ENCODE results near the gene LIPK.
"Not testable (repeated sequence)": the region's sequence is repeated elsewhere in the genome, so short reads cannot be mapped to it uniquely, and the experiment has no call there.

The LIPK gene

GRCh38 chr10:88680958-88681357 lies 25.1 kb upstream of the LIPK start:
- no peaks in the 10 kb centered on the region for H3K4me1 ChIP-seq (ENCODE audit: control insufficient read depth, insufficient read depth, low read length)
- no peaks in the 10 kb centered on the region for H3K27me3 ChIP-seq (ENCODE audit: control insufficient read depth, insufficient read depth, low read length)
- H3K36me3 ChIP-seq (ENCODE audit: control insufficient read depth, insufficient read depth, low read length): no peaks in the 10 kb centered on the region
- no peak overlapping the region for H3K9ac ChIP-seq (ENCODE audit: low read length)
- H3K4me3 ChIP-seq (ENCODE audit: low read length): no peak overlapping the region
- H3K9me3 ChIP-seq (ENCODE audit: control insufficient read depth, low read length): no peaks in the 10 kb centered on the region

DNA sequence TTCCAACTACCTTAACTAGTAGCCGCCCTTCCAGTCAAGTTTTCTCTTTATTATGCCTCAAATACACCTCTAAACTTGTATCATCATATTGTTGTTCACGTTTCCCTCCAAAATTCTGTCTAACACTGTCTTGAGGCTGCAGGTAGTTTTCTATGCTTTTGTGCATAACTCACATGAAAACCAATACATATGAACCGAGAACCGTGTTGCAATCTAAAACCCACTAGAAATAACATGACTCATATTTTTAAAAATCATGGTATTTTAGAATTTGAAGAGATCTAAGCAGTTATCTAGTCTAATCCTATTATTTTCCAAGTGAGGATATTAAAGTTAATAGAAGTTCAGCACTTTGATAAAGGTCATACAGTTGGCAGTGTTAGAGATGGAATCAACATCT lies 23.6 kb upstream of the LIPK start:
- Histone ChIP-seq H3K9me3 (ENCODE audit: control insufficient read depth, low read length) (no peaks in the 10 kb centered on the region), H3K4me3 (ENCODE audit: low read length) (no peak overlapping the region), H3K4me1 (ENCODE audit: control insufficient read depth, insufficient read depth, low read length) (no peaks in the 10 kb centered on the region), H3K36me3 (ENCODE audit: control insufficient read depth, insufficient read depth, low read length) (no peaks in the 10 kb centered on the region), H3K27me3 (ENCODE audit: control insufficient read depth, insufficient read depth, low read length) (no peaks in the 10 kb centered on the region), H3K9ac (ENCODE audit: low read length) (no peak overlapping the region)

DNA sequence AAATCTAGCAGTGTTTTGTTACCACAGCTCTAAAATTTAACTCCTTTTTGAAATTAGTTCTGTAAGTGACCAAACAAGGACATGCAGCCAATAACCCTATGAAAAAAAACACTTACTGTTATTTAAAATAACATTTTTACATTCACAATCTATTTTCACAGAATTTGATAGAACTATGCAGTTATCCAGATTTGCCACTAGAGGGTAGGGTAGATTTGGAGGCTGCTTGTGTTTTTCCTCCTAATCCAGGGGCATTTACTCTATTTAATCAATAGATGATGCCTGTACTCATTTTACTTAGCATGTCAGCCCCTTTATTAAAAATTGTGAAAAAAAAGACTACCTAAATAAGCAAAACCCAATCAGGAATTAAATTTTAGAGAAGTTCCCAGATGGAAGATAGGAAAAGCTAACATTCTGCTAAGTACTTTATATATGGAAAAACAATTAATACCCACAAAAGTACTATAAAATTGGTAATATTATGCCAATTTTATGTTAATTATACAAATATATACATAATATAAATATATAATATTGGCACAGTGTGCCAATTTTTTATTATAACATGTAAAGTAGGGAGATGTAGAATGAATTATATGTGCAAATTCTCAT lies 18.1 kb upstream of the LIPK start:
- no peaks in the 10 kb centered on the region for H3K9me3 ChIP-seq (ENCODE audit: control insufficient read depth, low read length)
- no peaks in the 10 kb centered on the region for H3K36me3 ChIP-seq (ENCODE audit: control insufficient read depth, insufficient read depth, low read length)
- H3K27me3 ChIP-seq (ENCODE audit: control insufficient read depth, insufficient read depth, low read length): no peaks in the 10 kb centered on the region
- no peaks in the 10 kb centered on the region for H3K4me1 ChIP-seq (ENCODE audit: control insufficient read depth, insufficient read depth, low read length)
- no peak overlapping the region for H3K9ac ChIP-seq (ENCODE audit: low read length)
- H3K4me3 ChIP-seq (ENCODE audit: low read length): no peak overlapping the region

DNA sequence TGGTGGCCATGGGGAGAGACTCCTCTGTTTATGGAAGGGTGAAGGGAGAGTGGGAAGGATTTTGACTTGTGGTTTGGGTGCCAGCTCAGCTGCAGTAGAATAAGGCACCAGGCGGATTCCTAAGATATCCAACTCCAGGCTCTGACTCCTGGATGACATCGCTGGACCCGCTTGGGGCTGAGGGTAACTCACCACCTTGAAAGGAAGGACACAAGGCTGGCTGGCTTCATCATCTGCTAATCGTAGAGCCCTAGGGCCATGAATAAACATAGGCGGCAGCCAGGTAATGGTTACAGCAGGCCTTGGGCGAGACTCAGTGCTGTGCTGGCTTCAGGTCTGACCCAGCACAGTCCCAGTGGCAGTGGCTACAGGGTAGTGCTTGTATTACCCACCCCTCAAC lies 16.7 kb upstream of the LIPK start:
- H3K4me3 ChIP-seq (ENCODE audit: low read length): no peak overlapping the region
- H3K27me3 ChIP-seq (ENCODE audit: control insufficient read depth, insufficient read depth, low read length): no peaks in the 10 kb centered on the region
- H3K9me3 ChIP-seq (ENCODE audit: control insufficient read depth, low read length): no peaks in the 10 kb centered on the region
- no peaks in the 10 kb centered on the region for H3K36me3 ChIP-seq (ENCODE audit: control insufficient read depth, insufficient read depth, low read length)
- no peaks in the 10 kb centered on the region for H3K4me1 ChIP-seq (ENCODE audit: control insufficient read depth, insufficient read depth, low read length)
- H3K9ac ChIP-seq (ENCODE audit: low read length): no peak overlapping the region

- Histone ChIP-seq H3K4me3 (ENCODE audit: low read length) (no peak overlapping the region), H3K4me1 (ENCODE audit: control insufficient read depth, insufficient read depth, low read length) (no peaks in the 10 kb centered on the region), H3K9me3 (ENCODE audit: control insufficient read depth, low read length) (no peaks in the 10 kb centered on the region), H3K36me3 (ENCODE audit: control insufficient read depth, insufficient read depth, low read length) (no peaks in the 10 kb centered on the region), H3K9ac (ENCODE audit: low read length) (no peak overlapping the region), H3K27me3 (ENCODE audit: control insufficient read depth, insufficient read depth, low read length) (no peaks in the 10 kb centered on the region)
Measured at GRCh38 chr10:88693392-88694020, 12.5 kb upstream of the LIPK start.

DNA sequence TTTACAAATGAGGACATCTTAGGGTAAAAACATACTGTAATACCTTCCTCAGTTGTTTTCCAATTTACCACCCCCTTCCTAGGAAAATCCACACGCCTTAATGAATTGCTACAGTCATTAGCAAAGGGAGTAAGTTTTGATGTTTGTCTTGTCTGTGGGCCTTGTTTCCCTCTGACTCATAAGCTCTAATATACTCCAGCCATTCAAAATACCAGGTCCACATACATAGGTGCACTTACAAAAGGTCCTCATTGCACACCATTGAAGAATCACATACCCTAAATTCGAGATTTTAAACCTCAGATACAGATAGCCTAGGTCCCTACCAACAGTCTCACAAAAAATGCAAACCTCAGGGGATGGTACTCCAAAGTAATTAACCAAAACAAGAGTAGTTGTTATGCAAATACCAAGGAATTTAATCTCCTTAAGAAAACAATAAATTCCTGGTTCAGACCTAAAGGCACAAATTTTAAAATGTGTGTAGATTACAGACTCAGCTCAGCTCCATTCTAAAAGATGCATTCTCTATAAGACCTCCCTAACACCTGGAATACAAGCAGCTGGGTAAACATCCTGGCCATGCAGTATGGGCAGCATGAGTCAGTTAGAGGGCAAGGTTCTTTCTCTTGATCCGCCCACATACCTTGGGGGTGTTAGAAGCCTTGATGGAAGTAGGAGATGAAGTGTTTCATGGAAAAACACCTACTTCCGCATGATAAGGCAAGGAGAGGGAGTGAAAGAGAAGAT lies 3.0 kb upstream of the LIPK start:
- Histone ChIP-seq H3K36me3 (ENCODE audit: control insufficient read depth, insufficient read depth, low read length) (no peaks in the 10 kb centered on the region), H3K4me1 (ENCODE audit: control insufficient read depth, insufficient read depth, low read length) (peaks cover 13% of the 10 kb centered on the region), H3K4me3 (ENCODE audit: low read length) (no peak overlapping the region), H3K9me3 (ENCODE audit: control insufficient read depth, low read length) (no peaks in the 10 kb centered on the region), H3K27me3 (ENCODE audit: control insufficient read depth, insufficient read depth, low read length) (no peaks in the 10 kb centered on the region), H3K9ac (ENCODE audit: low read length) (no peak overlapping the region)

GRCh38 chr10:88707429-88708155 lies 1.5 kb downstream of the LIPK start:
- Histone ChIP-seq H3K9me3 (ENCODE audit: control insufficient read depth, low read length) (no peaks in the 10 kb centered on the region), H3K4me1 (ENCODE audit: control insufficient read depth, insufficient read depth, low read length) (peaks cover 13% of the 10 kb centered on the region), H3K4me3 (ENCODE audit: low read length) (no peak overlapping the region), H3K9ac (ENCODE audit: low read length) (no peak overlapping the region), H3K36me3 (ENCODE audit: control insufficient read depth, insufficient read depth, low read length) (no peaks in the 10 kb centered on the region), H3K27me3 (ENCODE audit: control insufficient read depth, insufficient read depth, low read length) (no peaks in the 10 kb centered on the region)

DNA sequence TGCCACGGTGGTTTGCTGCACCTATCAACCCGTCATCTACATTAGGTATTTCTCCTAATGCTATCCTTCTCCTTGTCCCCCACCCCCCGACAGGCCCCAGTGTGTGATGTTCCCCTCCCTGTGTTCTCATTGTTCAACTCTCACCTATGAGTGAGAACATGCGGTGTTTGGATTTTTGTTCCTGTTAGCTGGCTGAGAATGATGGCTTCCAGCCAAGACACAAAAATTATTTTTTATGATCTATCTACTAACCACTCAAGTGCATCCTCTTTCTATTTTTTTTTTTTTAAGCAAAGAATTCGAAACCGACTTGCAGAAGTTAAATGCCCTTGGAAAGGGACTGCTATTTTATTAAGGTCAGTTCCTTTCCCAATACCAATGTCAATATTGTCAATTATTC lies 3.3 kb downstream of the LIPK start:
- not testable (repeated sequence) for H3K4me1 ChIP-seq (ENCODE audit: control insufficient read depth, insufficient read depth, low read length); H3K9ac ChIP-seq (ENCODE audit: low read length); H3K27me3 ChIP-seq (ENCODE audit: control insufficient read depth, insufficient read depth, low read length); H3K36me3 ChIP-seq (ENCODE audit: control insufficient read depth, insufficient read depth, low read length); H3K9me3 ChIP-seq (ENCODE audit: control insufficient read depth, low read length); H3K4me3 ChIP-seq (ENCODE audit: low read length)

- Histone ChIP-seq H3K36me3 (ENCODE audit: control insufficient read depth, insufficient read depth, low read length) (no peaks in the 10 kb centered on the region), H3K9me3 (ENCODE audit: control insufficient read depth, low read length) (no peaks in the 10 kb centered on the region), H3K27me3 (ENCODE audit: control insufficient read depth, insufficient read depth, low read length) (no peaks in the 10 kb centered on the region), H3K4me1 (ENCODE audit: control insufficient read depth, insufficient read depth, low read length) (no peaks in the 10 kb centered on the region), H3K9ac (ENCODE audit: low read length) (no peak overlapping the region), H3K4me3 (ENCODE audit: low read length) (no peak overlapping the region)
Measured at GRCh38 chr10:88715517-88715916, 9.5 kb downstream of the LIPK start.

DNA sequence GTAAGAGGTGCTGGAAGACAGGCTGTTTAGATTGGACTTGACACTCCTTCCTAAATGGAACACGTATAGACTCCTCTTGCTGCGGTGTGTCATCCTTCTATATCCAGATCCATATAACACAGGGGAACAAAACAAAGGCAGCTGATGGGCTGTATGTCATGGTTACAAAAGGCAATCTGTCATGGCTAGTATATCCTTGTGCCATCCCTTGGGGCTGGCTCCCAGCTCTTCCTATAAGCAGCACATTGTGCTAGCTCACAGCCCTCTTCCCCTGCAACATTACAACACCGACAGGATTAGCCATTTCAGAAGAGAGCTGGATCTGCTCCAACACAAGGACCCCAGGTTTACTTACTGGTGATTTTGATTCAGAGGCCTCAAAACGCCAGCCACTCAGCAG lies 15.3 kb downstream of the LIPK start:
- Histone ChIP-seq H3K36me3 (ENCODE audit: control insufficient read depth, insufficient read depth, low read length) (no peaks in the 10 kb centered on the region), H3K9me3 (ENCODE audit: control insufficient read depth, low read length) (no peaks in the 10 kb centered on the region), H3K9ac (ENCODE audit: low read length) (no peak overlapping the region), H3K4me1 (ENCODE audit: control insufficient read depth, insufficient read depth, low read length) (no peaks in the 10 kb centered on the region), H3K27me3 (ENCODE audit: control insufficient read depth, insufficient read depth, low read length) (no peaks in the 10 kb centered on the region), H3K4me3 (ENCODE audit: low read length) (no peak overlapping the region)

DNA sequence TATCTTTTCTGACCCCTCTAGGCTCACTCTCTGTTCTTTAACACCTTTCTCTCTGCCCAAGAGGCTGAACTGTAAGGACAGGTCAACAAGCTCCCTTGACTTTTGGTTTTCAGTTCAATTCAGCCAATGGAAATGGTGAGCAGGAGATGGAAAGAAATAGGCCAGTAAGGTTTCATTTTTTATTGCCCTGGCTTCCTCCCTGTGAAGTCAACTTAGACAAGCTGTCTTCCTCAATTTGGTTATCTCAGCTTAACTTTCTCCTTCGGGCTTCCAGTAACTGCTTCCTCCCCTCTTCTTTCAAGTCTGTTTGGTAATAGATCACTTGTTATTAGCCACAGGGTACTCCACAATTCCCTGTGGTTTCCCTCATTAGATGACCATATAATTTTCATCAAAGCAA lies 19.7 kb downstream of the LIPK start:
- H3K4me3 ChIP-seq (ENCODE audit: low read length): no peak overlapping the region

More for the DNA sequence above, 19.7 kb downstream of the LIPK start:
- Histone ChIP-seq H3K27me3 (ENCODE audit: control insufficient read depth, insufficient read depth, low read length) (no peaks in the 10 kb centered on the region), H3K9me3 (ENCODE audit: control insufficient read depth, low read length) (no peaks in the 10 kb centered on the region), H3K9ac (ENCODE audit: low read length) (no peak overlapping the region), H3K4me1 (ENCODE audit: control insufficient read depth, insufficient read depth, low read length) (no peaks in the 10 kb centered on the region), H3K36me3 (ENCODE audit: control insufficient read depth, insufficient read depth, low read length) (no peaks in the 10 kb centered on the region)
